HG02763 (cell line): ENCODE data around the gene SCT.
"Not testable (repeated sequence)": the region's sequence is repeated elsewhere in the genome, so short reads cannot be mapped to it uniquely, and the experiment has no call there.

Experiments used
- ATAC-seq: cut with Tn5 transposase; IDR thresholded peaks from one replicate; pipeline ENCODE4 v1.9.1; 2021; ENCODE audit warnings: mild to moderate bottlenecking, moderate library complexity; ENCODE audit not compliant: unreplicated experiment

SCT gene, protein sequence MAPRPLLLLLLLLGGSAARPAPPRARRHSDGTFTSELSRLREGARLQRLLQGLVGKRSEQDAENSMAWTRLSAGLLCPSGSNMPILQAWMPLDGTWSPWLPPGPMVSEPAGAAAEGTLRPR

DNA sequence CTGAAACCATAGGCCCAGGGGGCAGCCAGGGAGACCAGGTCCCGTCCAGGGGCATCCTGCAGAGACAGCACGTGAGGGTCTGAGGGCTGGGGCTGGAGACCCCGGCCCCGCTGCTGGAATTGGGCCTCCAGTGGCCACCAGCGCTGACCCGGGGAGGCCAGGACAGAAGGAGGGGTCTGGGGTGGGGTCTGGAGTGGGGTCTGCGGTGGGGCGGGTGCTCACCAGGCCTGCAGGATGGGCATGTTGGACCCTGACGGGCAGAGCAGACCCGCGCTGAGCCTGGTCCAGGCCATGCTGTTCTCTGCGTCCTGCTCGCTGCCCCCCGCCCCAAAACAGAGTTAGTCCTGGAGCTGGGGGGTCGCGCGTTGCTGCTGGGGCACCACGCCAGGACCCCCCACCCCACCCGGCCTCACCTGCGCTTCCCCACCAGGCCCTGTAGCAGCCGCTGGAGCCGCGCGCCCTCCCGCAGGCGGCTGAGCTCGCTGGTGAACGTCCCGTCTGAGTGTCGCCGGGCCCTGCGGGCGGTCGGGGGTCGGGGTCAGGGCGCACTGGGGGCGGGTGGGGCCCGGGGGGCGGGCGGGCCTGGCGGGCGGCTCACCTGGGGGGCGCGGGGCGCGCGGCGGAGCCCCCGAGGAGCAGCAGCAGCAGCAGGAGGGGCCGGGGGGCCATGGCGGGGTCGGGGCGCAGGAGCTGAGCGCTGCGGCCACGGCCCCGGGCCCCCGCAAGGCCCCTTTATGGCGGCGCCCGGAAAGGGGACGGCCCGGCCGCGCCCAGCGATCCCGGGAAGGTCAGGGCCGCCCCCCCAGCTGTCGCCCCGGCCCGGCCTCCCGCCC lies at the start of gene SCT:
Gene SCT, minus strand, starts transcription at position 707 of the 833 bp plus-strand sequence. Its CDS starts 38 bp downstream, at position 669.
- no peak for ATAC-seq

DNA sequence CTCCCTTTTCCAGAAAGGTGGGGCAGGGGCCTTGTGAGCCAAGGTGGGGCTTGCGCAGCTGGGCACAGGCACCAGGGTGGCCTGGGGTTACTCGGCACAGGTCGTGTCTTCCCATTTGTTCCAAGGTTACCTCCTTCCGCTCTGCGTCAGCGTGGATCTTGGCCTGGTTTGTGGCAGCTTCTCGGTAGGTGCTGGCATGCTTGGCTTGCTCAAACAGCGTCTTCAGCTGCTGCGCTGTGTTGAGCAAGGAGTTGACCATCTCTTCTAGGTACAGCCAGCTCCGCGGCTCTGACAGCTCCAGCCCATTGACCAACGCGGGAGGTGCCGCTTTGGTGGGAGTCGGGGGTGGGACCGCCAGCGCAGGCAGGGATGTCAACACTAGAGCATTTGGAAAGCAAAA lies 47.4 kb upstream of the SCT start:
- ATAC-seq = no peak

DNA sequence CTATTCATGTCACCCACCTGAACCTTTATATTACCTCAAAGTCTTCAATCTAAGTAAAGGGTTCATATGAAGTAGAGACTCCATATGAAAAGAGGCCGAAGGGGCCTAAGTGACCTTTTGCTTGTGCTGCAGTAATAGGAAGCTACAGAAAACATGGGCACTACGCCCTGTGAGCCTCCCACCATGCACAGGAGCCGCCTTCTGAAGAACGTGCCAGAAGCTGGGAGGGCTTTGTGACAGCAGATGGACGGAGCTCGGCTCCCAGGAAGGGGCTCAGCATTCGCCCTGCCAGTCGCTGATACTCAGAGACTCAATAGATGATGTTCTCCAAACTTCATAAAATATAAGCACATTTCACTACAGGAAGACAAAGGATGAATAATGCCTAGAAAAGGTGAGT lies 46.9 kb upstream of the SCT start:
- no peak for ATAC-seq

DNA sequence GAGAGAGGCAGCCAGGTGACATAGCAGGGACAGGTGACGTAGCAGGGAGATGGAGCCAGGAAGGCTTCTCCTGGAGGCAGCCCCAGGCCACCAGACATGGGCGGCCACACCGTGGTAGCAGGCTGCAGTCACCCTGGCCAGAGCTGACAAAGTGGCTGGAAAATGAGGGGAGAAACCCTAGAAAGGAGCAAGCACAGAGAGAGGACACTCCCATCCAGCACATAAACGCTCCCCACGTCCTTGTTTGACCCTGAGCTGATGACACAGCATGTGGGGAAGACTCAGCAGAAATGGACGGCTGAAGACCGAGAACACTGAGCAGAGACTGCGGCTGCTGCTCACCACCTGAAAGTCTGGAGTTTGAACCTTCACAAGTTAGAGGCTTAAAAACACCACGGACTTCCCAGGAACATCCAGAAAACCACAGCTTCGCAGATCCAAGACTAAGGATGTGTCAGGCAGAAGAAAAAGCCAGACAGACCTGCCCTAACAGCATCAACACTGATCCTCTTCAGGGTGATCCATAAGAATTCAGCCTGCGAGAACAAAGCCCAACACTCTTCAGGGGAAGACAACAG lies 38.8 kb upstream of the SCT start:
- no peak for ATAC-seq

DNA sequence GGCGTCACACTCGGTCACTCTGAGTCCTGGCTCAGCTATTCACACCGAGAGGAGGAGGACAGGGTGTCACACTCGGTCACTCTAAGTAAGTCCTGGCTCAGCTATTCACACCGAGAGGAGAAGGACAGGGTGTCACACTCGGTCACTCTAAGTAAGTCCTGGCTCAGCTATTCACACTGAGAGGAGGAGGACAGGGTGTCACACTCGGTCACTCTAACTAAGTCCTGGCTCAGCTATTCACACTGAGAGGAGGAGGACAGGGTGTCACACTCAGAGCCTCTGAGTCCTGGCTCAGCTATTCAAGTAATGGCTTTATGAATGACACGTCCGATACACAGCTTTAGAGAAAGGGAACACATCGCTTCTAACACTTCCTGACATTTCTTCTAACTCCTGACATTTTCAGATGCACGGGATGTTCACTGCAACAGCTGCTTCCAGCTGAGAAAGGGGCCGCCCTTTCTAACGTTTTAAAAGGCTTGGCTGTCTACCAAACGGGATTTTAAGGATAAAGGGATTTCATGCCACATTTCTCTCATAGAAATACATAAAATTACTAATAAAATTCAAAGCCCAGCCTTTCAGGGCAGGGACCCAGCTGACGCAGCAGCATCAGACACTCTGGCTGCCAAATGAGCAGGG lies 38.2 kb upstream of the SCT start:
- ATAC-seq = no peak

DNA sequence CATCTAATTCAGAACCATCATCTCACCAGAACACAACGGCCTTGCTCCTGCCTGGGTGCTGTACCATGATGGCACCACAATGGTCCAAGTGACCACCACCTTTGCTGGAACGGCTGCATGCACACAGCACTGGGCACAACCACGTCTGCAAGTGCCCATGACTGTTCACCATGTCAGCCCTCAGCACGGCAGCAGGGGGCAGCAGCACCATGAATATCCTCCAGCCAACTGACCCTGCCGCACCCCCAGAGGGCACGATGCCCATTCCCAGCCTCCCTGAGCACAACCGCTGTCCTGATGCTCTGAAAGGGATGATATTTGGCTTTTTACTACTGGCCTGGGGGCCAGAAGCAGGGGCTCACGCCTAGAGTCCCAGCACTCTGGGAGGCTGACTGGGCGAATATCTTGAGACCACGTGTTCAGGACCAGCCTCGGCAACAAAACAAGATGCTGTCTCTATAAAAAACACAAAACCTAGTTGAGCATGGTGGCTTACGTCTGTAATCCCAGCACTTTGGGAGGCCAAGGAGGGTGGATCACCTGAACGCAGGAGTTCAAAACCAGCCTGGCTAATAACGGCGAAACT lies 35.8 kb upstream of the SCT start:
- no peak for ATAC-seq

DNA sequence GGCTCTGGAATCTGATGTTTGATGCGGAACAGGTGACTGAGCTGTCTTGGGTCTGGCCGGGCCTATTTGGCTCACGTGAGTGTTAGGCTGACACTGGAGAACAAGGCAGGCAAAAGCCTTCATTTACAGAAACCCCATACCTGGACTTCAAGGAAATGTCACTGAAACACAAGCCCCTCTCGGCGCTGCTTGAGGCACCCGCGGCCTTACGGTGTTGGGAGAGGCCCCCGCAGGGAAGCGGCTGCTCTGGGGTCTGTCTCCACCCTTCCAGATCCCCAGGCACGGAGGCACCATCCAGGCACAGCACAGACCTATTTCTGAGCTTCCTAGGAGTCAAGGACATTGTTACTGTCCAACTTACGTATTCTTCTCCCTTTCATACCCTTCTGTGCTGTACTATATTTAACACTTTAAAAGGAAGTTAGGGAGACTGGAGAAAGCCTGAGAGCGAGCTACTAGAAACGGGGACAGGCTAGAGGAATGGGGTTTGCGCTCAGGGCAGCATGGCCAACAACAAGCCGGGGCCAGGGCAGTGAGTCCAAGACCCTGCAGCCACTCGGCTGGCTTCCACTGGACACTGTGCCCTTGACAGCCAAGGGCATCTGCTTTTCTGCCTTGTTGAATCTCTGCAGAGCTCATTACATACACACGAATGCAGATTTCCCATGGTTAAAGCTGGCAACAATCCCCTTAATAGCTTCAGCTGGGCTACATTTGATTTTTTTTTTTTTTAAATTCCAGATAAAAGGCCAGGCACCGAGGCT lies 33.9 kb upstream of the SCT start:
- no peak for ATAC-seq

DNA sequence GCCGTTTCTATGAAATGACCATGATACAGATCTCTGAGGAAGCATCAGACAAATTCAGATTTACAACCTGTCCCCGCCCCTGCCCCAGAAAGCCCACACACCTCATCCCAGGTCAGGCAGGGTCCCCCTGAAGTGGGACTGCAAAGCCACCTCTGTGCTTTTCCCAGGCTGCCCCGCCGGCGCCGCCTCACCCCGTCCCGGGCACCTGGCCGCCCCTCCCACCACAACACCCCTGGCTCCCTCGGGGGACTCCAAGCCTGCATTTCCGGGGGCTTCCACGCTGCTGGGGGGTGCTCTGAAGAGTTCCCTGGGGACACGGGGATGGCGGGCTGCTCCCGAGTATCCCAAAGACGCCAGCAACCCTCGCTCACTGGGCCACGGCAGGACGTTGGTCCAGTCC lies 33.3 kb upstream of the SCT start:
- no peak for ATAC-seq

DNA sequence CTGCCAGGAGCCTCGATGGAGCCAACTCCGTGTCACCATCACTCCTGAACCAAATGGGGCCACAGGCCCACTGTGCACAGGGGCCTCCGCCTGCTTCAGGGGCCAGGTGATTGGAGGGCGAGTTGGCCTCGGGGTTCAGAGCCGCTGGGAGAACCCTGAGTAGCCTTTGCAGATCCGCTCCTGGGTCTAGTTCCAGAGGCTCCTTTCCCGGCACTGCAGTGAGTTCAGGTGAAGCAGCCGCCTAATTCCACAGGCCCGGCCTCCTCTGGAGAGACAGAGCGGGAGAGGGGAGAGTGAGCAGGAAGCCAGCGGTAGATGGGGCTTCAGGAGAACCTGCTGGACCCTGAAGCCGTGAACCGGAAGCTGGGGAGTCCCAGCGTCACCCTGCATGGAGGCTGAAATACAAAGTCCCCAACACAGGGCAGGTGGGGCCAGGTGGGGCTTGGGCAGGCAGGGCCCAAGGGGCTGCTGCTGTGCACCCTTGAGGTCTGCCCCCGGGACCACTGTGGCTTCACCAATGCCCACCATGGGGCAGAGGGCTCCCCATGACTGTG lies 32.6 kb upstream of the SCT start:
- ATAC-seq = no peak

DNA sequence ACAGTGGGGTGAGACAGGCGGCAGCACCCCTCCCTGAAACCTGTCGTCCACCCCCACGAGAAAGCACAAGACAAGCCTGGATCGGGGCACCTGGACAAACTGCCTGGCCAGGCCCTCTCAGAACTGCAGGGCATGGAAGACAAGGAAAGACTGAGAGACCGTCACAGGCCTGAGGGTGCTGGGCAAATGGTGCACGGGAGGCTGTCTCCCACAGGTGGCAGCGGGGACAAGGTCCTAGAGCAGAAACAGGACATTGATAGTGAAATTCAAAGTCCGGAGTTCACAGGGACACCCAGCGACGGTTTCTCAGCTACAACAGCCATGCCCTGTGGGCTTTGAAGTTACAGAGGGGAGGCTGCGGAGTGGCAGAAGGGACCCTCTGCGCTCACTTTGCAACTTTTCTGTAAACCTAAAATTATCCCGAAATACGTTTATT lies 30.7 kb upstream of the SCT start:
- ATAC-seq = no peak

DNA sequence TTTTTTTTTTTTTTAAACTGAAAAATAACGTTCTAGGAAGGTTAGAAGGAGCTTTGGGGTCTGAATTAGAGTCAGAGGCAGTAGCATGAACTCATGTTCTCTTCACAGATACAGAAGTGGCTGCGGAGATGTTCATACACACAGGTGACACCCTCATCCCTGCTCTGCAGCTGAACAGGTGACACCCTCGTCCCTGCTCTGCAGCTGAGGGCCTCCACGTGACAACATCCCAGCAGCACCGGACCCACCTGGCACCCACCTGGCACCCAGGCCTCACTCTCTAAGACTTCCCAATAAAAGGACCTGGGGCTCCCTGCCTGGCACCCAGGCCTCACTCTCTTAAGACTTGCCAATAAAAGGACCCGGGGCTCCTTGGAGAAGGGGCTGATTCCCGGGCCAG lies 29.9 kb upstream of the SCT start:
- ATAC-seq = no peak

DNA sequence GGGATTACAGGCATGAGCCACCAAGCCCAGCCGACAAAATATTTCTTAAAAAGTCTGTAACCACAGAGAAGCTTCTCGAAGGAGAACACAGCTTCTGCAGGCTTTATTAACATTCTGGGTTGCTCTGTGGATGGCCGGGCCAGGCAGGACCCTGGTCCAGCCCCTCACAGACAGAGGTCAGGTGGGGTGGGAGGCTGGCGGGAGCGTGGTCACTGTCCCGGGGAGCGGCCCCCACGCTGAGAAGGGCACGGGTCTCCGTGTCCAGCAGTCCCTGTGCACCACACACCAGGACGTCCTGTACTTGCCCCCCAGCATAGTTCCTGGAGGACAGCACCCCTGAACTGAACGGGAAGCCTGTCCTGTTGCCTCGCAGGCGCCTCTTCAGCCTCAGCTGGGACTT lies 29.4 kb upstream of the SCT start:
- ATAC-seq = no peak

DNA sequence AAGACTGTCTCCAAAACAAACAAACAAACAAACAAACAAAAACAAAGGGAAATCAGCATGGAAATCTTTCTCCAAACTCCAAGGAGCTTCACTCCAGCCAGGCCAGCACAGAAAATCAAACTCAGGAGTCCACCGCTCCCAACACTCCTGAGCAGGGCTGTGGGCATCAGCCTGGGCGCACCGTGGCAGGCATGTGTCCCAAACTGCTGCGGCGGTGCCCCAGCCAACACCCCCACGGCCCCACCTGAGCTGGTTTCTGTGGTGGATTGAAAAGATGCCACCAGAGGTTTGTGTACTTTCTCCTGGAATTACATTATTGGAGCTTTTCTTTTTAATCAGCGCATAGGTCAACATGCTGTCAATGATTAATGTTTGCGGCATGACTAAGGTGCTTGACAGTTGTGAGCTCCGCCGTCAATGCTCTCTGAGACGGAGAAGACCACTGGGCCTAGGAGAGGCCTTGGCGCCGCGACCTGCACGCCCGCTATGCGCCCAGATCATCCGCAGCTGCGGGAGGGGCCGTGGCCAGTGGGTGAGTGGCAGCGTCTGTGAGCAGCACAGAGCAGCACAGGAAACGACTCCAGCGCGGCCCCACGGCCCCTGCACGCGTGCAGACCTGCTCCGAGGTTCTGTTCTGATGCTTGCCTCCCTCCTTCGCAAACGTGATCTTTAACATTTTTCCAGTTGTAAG lies 28.2 kb upstream of the SCT start:
- no peak for ATAC-seq

DNA sequence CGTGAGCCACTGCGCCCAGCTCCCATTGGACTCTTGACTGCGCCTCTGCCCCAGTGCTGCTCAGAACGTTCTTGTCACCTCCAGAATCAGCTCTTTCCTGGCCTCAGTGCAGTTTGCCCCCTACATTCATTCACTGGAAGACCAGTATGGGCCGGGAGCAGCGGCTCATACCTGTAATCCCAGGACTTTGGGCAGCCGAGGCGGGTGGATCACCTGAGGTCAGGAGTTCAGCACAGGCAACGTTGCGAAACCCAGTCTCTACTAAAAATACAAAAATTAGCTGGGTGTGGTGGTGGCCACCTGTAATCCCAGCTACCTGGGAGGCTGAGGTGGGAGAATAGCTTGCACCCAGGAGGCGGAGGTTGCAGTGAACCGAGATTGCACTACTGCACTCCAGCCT lies 27.5 kb upstream of the SCT start:
- not testable (repeated sequence) for ATAC-seq

DNA sequence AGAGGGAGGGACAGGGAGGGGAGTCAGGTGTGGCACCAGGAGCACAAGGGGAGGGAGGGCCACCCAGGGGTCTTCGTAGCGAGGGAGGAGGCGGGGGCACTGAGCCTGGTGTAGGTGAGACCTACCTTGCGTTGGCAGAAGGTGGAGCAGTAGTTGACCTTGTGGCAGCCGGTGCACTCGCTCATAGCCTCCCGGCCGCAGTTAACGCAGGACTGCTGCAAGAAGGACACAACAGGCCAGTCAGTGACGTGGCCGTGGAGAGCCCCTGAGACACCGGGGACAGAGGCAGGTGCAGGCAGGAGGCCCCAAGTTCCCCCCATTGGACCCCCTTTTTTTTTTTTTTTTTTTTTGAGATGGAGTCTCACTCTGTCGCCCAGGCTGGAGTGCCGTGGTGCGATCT lies 26.9 kb upstream of the SCT start:
- ATAC-seq = no peak

DNA sequence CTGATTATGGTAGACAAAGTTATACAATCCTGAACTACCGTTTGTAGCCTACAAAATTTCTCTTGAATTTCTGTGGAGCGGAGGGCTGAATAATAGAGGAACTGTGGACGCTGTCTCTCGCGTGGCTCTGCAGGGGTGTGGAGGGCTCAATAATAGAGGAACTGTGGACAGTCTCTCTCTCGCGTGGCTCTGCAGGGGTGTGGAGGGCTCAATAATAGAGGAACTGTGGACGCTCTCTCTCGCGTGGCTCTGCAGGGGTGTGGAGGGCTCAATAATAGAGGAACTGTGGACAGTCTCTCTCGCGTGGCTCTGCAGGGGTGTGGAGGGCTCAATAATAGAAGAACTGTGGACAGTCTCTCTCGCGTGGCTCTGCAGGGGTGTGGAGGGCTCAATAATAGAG lies 26.2 kb upstream of the SCT start:
- ATAC-seq = not testable (repeated sequence)

DNA sequence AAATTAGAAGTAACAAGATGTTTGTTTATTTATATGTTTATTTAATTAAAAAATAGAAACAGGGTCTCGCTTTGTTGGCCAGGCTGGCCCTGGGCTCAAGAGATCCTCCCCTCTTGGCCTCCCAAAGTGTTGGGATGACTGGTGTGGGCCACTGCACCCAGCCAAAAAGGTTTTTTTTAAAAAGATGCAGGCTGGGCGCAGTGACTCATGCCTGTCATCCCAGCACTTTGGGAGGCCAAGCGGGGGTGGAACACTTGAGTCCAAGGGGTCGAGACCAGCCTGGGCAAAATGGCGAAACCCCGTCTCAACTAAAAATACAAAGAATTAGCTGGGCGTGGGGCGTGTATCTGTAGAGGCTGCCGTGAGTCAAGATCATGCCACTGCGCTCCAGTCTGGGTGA lies 23.5 kb upstream of the SCT start:
- ATAC-seq = no peak

DNA sequence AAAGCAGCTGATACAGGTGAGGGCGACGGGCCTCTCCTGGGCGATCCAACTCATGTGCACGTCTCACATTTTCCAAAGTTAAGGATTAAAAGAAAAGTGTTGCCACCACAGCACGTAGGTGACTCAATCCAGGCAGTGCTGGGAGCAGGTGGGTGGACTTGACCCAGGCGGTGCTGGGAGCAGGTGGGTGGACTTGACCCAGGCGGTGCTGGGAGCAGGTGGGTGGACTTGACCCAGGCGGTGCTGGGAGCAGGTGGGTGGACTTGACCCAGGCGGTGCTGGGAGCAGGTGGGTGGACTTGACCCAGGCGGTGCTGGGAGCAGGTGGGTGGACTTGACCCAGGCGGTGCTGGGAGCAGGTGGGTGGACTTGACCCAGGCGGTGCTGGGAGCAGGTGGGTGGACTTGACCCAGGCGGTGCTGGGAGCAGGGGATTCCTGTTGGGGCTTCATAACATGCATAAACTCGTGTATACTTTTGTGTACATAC lies 20.7 kb upstream of the SCT start:
- ATAC-seq = not testable (repeated sequence)

DNA sequence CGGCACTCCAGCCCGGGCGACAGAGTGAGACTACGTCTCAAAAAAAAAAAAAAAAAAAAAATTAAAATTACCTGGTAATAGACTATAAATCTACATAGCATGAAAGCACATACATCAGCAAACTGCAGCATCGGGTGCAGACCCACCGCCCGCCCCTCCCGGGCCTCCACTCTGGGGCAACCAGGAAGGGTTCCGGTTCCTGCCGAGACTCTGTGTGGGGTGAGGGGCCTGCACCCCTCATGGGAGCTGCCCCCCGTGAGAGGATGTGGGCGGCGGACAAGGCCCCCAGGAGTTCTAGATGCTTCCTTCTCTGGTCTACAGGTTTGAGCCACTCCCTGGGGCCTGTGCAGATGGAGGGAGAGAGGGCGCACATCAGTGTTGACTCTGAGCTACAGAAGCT lies 19.2 kb upstream of the SCT start:
- ATAC-seq = no peak

DNA sequence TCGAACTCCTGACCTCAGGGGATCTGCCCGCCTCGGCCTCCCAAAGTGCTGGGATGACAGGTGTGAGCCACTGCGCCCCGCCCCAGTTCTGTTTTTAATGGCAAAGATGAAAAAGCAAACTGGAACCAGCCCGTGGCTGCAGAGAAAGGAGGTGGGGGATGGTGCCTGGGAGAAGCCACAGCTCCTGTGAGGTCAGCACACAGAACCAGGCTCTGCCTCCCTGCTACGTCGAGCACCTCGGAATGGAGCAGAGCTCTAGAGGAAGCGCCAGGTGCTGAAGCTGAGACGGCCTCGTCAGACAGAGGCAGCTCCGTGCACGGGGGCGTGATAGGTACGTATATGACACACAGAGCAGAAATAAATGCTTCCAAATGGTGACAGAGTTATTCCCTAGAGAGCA lies 18.6 kb upstream of the SCT start:
- ATAC-seq = no peak
